IPS-NIHi7 (cell line): ENCODE results near the gene PLVAP.

Experiments used
- DNase-seq: peaks from one replicate; pipeline ENCODE4 v3.0.0; 2012; ENCODE audit warnings: mixed read lengths; ENCODE audit errors: extremely low spot score

Gene PLVAP

GRCh38 chr19:17335575-17335974 is 41.6 kb downstream of the PLVAP start:
- no peak for DNase-seq

GRCh38 chr19:17334414-17335409 is 42.4 kb downstream of the PLVAP start, which contains the start of gene ANO8:
ANO8 (minus strand) TSS chr19:17334855; CDS start chr19:17334670, 185 bp downstream.
- peak; percentile 83 for DNase-seq

DNA sequence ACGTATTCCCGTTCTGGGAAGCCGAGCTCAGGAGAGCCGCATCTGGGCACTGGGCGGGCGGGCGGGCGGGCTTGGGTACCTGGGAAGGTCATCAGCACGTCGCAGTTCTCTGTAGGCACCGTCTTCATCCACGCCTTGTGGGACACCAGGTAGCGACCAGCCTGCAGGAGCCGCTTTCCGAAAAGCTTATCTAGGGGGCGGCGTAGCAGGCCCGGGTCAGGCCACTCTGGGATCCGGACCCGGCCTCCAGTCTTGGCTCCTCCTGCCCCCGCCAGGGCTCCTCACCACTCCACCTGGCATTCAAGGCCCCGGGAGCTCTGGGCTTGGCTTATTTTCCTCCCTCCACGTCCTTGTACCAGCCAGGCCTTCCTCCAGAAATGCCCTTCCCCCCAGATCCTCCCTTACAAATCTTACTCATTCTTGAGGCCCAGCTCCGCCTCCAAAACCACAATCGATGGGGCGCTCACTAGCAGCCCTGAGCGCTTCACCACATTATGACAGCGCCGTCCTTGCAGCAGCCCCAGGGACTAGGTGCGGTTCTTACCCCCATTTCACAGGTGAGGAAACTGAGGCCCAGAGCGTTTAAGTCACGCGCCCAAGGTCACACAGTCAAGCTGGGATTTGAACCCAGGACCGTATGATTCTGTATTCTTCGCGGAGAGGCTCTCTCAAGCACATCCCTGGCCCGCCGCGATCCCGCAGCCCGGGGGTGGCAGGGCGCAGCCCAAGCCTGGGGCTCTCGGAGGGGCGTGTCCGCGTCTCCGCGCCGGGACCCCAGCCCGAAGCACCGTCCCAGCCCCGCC is 43.3 kb downstream of the PLVAP start:
- DNase-seq = peak; percentile 47

GRCh38 chr19:17332677-17333581 is 44.2 kb downstream of the PLVAP start:
- DNase-seq = peak; percentile 71

GRCh38 chr19:17332360-17332676 is 44.8 kb downstream of the PLVAP start:
- no peak for DNase-seq

DNA sequence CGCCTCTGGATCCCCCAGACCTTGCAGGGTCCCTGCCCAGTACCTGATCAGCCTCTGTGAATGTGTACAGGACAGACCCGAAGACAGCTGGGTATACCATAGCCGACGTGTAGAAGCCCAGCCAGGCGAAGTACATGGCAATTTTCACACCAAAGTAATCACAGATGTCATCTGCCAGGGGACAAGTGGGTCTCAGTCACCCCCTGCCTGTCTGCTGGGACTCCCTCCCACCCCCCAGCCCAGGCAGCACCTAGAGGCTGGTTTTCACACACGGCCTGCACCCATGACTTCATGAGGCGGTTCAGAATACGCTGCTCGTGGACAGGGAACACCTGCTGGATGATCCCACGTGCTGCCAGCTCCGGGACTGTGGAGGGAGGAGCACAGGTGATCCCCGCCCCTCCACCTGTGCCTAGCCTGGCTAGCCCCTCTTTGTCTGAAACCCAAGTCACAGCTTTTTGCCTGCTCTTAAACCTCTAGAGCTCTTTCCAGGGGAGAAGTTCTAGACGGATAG is 46.0 kb downstream of the PLVAP start:
- DNase-seq = no peak

DNA sequence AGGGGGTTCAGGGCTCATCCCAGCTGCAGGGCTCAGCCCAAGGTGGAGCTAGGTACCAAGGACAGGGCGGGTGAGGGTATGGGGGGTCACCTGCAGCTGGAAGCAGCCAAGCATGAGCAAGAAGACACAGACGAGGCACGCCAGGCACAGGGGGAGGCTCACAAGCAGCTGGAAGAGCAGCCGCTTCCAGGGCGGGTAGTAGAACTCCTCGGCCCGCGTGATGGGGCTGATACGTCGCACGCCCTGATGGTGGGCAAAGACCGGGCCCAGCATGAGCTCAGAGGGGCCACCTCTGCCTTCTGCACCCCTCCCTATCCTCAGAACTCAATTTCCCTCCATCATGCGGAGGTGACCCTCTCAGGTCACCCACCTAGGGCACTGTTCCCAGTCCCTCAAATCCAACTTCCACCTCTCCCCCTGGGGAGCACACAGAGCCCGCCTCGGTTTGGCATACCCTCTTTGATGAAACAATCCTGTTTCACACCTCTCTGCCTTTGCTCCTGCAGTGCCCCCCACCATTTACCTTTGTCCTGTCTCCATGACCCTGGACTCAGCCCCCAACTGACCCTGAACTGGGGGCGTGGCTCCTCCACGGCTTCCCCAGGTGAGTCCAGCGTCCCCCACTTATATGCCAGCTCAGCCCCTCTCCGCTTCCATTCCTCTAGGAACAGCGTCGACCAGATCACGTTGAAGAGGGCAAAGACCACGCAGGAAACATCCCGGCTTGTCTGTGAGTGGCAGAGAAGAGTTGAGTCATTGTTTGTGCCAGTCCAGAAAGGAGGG is 46.7 kb downstream of the PLVAP start:
- DNase-seq = no peak

DNA sequence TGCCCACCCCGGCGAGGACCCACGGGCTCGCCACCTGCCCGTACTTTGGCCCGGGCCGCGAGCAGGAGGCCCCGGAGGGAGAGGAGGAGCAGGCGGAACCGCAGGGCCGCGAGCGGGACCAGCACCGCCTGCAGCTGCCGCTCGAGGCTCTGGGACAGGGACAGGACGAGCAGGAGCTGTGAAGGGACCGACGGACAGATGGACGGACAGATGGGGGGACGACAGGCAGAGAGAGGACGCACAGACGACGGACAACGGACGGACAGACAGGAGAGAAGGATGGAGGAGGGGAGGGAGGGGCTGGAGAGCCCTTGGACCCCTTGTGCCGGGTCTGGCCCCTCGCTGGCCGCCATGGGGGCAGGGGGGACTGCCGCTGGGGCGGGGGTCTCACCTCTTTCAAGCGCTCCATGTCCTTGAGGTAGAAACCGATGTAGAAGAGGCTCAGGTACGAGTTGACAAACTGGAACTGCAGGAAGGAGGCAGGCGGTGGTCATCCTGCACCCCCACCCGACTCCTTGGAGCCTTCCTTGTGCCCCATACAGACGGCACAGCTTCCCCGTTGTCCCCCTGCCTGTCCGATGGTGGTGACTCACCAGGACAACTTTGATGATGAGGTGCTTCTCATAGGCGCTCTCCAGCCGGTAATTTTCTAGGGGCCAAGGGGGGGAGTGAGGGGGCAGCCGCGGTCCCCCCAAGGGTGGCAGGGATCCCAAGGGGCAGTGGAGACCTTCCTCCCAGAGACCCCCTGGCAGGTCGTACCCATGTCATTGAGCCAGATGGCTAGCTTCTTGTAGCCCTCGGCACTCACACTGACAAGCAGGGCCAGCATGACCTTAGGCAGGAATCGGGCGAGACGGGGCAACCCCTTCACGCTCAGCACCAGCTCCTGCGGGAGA is 47.5 kb downstream of the PLVAP start:
- DNase-seq = no peak

DNA sequence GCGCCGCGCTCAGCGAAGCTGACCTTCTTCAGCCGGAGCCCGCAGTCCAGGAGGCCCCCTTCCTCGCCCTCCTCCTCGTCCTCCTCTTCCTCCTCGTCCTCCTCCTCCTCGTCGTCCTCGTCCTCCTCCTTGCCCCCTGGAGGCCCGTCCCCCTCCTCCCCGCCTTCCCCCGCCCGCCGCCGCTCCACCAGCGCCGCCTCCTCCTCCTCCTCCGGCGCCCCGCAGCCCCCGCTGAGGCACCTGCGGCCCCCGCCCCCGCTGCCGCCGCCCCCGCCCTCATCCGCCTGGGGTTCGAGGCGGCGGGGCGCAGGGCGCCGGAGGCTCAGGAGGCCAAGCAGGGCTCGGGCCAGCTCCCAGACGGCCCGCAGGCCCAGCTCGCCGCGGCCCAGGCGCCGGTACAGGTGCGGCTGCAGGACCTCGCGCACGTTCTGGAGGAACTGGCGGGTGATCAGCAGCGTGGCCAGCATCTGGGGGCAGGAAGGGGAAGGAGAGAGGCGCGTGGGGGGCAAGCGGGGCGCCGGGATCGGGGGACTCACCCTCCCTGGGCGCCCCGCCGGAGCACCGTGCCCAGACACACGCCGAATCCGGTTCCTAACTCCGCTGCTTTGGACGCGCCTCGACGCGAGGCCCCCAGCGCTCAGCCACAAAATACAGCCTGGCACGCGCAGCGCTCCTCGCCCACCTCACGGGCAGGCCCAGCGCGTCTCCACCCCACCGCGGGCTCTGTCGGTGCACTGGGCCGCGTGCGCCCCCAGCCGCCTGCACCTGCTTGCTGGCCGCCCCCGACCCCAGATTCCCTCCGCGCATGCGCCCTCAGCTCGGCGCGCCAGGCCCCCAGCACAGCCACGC is 48.4 kb downstream of the PLVAP start:
- DNase-seq = peak; percentile 41

GRCh38 chr19:17327654-17328516 is 49.3 kb downstream of the PLVAP start:
- DNase-seq = peak; percentile 94

- no peak for DNase-seq
Measured at GRCh38 chr19:17327068-17327653, 50.0 kb downstream of the PLVAP start.

DNA sequence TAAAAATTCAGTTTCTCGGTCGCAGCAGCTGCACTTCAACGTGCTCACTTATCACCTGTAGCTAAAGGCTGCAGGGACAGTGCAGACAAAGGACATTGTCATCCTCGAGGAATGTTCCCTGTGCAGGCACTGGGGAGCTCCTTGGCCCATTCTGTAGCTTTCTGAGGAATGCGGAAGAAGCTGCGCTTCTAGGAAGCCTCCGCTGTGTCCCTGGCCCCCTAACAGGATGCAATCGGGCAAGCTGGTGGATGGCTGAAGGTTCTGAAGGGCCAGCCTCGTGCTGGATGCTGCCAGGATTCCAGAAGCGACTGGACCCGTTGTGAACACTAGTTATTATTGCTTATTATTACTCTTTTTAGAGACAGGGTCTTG is 50.6 kb downstream of the PLVAP start:
- DNase-seq = no peak

GRCh38 chr19:17325881-17326594 is 51.1 kb downstream of the PLVAP start:
- no peak for DNase-seq

DNA sequence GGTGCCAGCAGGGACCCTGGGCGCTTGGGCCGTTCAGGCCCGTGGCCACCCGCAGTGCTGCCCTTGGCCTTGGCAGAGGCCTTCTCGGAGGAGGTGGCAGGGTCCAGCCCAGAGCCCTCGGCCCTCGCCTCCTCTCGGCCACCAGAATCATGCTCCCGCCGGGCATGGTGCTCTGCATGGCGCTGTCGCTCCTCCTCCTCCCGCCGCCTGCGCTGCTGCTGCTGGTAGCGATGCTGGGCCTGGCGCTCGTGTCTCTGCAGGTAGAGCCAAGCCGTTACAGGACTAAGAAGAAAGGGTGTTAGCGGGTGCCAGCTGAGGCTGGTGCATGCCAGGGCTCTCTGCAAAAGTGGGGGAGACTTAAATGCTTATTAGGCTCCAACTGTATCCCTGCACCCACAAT is 52.0 kb downstream of the PLVAP start:
- DNase-seq = no peak

DNA sequence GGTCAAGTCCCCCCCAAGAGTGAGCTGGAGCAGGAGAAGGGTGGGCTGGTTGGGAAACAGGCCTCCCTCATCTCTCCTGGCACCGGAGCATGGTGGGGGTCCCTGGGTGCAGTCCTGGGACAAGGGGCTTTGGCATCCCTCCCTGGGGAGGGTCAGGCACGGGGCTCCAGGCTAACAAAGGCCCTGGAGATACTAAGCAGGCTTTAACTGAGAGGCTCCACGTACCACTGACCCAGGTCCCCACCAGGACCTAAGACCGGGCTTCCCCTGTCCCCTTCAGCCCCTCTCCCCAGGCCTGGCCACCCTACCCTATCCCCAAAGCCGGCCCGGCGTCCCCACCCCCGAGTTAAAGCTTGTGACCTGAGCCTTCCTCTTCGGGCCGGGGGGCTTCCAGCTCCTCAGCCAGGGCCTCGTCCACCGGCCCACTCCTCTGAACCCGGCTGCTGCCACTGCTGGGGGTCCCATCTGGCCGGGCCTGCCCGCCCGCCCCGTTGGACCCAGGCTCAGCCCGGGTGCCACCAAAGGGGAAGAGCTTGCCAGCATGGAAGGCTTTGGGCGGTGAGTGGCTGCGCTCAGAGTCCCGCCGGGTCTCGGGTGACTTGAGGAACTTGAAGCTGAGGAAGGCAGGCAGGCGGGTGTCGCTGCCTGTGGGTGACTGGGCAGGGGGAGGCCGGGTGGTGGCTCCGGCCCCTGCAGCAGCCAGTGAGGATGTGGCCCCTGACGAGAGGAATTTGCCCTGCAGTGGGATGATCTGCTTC is 52.6 kb downstream of the PLVAP start:
- no peak for DNase-seq

DNA sequence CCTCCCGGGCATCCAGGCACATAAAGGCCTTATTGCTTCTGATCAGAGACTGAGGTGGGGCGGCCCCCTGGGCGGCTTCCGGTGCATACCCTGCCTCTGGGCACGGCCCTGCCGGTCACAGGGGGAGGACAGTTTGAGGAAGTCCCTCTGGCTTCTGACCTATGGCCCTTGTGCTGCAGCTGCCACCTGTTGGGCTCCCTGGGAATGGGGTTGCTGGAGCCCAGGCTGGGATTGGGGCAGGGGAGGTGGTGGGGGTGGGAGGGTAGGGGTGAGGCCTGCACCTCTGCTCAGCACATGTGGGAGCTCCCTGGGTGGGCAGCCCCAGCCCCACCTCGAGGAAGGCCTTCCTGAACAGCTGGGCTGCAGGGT is 53.2 kb downstream of the PLVAP start:
- no peak for DNase-seq
